ENCODE data around the gene NADK.
"Not testable (repeated sequence)": the region's sequence is repeated elsewhere in the genome, so short reads cannot be mapped to it uniquely, and the experiment has no call there.

The NADK gene

DNA sequence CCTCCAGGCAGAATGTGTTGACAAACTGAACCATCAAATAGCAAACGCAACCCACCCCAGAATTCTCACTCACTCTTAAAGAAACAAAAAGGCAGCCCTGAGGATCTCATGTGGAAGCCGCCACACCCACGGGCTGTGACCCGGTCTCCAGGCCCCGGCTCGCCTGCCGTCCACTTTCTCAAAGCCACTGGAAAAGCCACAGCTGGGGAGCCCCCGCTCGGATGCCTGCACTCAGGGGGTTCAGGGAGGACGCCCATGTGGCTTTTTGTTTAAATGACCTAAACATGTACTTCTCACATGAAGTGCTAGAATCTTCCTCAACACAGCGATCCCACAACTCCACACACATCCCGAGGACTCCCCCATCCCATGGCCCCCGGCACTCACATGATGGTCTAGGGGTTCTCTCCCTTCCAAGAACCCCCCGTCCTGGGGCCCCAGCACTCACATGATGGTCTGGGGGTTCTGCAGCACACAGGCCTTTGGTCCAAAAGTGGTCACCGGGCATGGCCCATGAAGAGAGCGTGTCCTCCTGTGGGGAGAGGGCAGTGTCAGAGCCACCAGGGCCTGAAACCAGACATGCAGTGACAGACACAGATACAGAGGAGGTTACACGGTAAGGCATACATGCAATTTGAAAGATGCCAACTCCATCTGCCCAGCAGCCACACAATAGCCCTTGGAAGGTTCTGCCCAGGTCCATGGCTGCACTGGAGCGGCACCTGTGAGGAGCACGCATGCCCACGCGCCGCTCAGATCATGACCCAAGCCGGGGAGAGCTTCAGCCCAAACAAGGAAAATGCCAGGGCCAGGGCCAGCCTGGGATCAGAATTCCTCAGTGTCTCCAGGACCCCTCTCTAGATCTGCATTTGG is 16.5 kb downstream of the NADK start:
- DNase-seq = no peak

DNA sequence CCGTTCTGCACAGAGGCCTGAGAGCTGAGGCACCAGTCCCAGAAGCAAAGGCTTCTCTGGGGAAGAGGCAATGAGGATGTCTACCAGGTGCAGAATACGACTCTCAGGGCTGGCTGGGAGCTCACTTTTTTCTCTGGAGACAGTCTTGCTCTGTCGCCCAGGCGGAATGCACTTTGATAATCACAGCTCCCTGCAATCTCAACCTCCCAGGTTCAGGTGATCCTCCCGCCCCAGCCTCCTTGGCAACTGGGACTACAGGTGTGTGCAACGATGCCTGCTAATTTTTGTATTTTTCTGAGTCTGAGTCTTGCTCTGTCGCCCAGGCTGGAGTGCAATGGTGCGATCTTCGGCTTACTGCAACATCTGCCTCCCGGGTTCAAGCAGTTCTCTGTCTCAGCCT is 17.6 kb downstream of the NADK start:
- DNase-seq = no peak

DNA sequence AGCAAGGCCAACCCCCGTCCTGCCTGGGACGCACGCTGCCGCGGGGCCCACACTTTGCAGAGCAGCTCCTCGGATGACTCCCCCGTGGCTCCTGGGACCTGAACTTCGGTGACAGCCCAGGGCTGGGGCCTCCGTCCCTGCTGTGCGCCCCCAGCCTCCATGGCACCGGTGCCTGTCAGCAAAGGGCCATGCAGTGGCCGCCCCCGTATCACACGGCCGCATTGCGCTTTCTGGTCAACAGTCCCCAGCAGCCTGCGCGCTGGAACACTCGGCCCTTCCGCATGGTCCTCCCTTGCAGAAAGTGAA is 18.0 kb downstream of the NADK start:
- DNase-seq = no peak

DNA sequence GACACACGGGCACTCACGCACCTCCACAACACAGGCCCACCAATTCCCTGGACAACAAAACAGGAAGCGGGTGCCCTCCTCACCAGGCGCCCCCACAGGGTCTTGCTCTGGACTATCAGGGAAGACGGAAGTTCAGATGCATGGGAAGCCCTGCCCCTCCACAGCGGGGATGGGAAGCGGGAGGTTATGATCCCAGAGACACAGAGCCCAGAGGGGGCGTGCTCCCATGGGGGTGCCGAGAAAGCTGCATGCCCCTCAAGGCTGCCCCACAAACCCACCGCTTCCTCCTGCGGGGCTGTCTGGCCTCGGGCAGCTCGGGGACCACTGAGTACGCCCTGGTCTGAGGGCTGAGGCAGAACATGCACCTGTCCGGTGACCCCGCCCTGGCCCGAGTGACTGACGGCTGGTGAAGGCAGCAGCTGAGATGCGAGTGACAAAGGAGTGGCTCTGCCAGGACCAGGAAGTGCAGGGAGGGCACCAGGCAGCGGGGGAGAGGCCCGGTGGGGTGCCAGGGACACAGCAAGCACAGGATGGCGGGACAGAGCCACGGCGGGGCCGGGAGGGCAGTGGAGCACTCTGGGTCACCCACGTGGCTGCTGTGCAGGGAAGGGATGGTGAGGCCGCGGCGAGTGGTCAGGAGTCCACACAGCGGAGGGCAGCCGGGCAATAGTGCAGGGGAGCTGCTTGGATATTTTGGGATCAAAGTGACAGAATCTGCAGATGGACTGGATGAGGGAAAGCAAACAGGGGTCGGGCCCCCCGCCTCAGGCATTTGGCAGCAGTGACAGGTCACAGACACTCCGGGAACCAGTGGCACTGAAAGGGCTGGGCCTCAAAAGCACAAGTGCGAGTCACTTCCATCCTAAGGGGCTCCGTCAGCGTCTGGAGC is 18.6 kb downstream of the NADK start:
- DNase-seq = no peak

DNA sequence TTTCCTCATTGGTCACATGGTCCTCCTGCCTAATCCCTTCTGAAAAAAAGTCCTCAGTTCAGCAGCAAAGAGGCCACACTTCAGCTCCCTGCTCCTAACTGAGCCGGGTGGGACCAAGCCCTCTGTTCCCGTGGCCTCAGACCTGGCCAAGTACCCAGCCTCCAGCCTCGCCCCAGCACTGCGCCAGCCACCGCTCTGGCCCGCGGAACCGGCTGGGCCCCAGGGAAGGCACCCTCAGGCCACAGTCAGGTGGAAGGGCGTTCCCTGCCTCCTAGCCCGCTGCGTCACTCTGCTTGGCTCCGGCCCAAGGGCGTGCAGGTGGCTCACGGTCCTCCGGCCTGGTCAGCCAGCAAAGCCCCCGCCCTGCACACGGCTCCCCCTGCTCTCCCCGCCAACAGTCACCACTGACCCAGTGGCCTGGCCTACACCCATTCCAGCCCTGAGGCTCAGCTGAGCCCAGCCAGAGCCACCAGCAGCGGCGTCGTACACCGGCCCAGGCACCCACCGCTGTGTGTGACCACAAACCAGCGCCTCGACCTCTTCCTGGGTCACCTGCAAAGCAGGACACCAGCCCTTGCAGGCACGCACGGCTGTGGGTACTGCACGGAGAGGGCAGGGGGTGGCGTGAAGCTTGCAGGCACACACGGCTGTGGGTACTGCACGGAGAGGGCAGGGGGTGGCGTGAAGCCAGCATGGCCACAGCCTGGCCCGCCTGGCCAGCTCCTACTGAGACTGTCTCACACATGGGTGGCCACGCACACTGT is 19.4 kb downstream of the NADK start:
- no peak for DNase-seq

DNA sequence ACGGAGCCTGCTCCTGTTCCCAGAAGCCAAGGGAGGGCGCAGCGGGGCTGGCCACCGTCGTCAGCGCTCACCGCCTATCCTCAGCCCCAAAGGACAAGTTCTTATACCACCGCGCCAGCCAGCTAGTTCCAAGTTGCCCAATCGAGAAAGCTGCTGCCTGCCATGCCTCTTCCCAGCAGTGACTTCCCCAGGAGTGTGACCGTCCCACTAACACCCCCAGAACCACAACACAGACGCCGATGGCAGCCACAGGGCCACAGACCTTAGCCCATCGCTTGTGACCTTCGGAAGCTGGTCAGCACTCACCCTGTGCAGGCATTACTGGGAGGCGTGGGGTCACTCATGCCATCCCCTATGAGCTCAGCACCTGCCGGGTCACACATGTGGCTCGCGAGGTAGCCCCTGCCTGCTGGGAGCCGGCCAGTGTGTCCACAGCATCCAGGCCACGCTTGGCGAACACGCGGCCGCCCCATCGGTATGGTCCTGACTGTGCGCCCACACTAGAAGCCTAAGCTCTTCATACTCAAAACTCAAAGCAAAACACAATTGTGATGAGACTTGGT is 20.1 kb downstream of the NADK start:
- no peak for DNase-seq

DNA sequence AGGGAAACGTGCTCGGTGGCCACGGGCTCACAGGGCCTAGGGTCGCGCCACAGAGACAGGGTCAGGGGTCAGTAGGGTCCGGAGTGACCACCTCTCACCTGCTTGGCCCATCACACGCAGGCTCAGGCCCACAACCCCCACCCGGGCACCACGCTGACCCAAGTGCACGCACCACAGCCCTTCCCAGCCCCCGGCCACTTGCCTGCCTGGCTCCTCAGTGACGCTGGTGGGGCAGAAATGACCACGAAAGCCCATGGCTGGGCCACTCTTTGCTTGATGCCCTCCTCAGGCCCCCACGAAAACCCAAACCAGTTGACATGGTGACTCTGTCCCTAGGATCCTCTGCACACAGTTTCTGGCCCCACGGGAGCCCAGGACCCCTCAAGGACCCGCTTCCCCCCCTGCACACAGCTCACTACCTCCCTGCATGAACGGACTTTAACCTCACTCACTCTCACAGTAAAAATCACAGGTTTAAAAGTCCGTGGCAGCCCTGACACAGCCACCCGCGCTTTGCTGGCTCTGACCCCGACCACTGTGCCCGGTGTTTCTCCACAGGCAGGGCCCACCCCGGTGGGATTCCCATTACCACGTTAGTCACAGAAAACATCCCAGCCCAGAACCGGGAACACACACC is 20.7 kb downstream of the NADK start:
- DNase-seq = no peak

DNA sequence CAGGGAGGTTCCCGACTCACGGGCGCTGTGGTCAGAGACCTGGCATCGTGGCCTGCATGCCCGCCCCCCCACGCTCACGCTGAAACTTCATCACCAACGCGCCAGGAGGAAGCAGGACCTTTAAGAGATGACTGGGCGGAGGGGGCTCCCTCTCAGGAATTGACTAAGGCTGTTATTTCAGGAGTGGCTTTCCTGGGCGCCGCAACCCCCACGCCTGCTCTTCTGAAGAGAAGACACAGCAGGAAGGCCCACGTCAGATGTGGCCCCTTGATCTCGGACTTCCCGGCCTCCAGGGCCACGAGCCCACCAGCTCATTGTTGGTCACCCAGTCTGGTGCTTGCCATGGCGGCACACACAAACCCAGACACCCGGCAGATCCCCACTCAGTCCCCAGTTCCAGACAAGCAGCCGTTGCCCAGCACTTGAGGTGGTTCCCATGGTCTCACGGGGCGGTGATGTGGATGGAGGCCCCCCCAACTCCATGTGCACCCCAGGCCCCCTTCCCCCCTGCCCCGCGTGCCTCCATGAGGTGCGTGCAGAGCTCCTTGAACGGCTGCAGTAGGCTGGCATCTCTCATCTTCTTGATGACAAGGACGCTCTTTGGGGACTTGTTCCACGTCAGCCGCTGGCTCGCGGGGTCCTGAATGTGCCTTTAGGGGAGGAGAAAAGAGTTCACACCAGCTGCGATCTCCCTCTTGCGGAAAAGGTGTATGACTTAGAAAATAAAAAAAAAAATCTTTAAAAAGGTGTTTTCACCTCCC is 21.4 kb downstream of the NADK start:
- no peak for DNase-seq

DNA sequence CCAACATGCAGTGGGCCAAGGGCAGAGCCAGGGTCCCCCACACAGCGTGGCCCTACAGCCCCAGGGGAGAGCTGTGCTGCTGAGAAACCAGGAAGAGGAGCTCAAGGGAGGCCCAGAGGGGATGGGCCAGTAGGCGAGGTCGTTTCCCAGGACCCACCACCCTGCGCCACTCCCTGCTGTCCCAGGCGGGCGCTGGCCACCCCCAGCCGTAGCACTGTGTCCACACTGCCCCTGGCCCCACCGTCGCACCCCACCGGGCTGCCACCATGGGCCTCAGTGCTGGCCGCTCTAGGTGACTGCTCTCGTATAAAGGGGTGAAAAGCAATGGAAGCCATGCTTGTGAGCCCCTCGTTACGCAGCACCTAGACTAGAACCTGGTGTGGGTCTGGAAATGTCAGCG is 22.4 kb downstream of the NADK start:
- DNase-seq = no peak

DNA sequence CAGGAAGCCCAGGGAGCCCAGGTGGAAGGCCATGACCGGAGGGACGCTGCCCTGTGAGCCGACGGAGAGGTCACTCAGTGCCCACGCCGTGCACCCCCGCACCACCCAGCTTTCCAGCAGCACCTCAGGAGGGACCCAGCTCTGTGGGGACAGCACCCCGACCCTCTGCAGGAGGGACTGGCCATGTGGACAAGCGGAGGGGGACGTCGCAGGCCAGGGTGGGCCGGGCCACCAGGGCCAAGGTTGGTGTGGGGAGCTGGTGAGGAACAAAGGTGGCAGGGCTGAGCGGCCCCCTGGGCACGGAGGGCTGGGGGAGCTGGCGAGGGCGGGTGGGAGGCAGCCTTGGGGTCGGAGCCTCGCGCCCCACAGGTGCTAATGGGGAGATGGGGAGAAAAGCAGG is 22.8 kb downstream of the NADK start:
- DNase-seq = no peak

DNA sequence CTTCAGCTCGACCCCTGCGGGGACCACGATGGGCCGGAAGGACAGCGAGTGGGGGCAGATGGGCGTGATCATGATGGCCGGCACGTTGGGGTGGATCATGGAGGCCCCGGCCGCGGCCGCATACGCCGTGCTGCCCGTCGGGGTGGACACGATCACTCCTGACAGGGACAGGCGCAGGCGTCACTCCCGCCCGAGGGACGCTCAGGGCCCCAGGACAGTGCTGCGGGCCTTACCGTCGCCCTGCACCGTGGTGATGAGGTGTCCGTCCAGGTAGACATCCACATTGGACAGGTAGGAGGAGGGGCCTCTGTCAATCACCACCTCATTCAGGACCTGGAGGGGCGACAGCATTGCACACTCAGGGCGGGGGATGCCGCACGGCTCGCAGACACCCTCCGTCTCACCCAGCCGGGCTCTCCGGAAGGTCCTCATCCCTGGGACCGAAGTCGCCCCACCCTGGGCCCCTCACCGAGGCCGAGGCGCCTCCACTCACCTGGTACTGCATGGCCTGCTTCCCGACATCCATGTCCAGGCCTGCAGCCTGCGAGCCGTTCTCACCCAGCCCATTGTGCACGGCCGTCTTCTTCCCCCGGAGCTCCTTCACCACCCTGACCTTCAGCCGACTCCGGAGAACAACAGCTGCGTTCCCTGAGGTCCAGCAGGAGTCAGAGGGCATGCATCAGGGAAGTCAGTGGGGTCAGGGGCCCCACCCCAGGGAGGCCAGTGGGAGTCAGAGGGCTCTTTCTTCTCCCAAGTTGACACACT is 24.0 kb downstream of the NADK start:
- no peak for DNase-seq

DNA sequence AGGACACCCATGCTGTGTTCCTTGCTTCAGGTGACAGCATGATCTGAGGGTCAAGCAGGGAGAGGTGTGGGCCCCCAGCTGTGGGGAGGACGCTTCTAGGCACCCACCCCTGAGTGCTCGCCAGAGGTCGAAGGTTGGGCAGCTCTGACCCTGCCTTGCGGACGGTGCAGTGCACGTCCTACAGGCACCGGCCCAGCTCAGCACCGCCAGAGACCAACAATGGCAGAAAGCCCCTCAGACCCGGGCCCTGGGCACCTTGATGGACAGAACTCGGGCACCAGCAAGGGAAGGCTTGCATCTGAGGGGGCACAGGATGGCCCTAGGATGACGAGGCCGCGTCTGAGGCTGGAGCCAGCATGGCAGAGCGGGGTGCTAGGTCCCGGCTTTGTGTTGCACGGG is 24.7 kb downstream of the NADK start:
- DNase-seq = no peak

DNA sequence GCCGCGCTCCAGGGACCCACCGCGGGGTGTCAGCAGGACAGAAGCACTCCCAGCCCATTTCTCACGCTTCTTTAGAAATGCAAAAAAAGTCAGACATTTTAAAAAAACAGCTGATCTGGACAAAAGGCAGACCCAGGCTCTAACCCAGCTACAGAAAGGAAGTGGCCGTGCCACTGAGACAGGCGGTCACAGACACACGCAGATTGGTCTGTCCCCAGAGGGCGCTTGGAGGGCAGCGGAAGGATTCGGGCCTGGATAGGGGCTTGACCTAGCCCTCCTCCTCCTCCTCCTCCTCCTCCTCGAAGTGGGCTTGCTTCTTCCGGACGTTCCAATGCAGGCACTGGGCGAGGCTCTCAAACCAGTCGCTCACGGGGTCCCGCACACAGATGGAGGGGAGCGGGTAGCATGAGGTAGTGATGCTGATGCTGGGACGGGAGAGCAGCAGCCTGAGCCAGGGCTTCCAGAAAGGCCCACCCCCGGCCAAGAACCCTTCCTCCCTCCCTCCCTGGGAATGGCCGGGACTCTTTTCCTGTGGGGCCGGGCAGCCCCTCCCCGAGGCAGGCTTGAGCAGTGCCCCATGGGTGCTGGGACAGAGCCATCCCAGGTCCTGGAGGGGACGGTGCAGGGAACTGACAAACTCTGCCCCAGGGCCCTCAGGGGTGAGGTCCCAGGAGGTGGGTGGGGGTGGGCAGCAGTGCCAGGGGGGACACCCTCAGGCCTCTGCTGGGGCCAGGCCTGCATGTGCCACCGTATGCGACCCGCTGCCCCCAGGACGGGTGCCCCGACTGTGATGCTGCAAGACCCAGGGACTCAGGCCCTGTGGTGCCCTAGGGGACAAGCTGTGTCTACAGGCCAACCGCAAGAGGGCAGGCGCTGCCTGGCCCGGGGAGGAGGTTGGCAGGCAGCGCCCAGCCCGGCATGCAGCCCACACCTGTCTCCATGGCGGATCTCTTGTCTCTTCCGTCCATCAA is 25.3 kb downstream of the NADK start:
- DNase-seq = no peak

DNA sequence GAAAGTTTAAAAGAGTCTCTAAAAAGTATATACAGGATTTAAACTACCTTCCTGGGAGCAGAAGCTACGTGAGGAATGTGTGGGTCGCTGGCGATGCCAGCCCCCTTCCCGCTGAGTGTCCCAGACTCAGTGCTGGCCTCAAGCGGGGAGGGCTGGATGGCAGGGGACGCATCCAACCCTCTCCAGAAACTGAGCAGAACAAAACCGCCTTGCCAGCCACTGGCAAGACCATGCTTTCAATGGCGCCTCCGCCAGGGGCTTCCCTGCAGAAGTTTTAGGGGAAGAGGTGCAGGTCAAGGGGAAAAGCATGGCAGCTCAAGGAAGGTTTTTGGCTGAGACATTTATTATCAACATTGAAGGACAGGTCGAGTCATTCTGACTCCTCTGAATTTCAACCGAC is 26.1 kb downstream of the NADK start:
- no peak for DNase-seq

DNA sequence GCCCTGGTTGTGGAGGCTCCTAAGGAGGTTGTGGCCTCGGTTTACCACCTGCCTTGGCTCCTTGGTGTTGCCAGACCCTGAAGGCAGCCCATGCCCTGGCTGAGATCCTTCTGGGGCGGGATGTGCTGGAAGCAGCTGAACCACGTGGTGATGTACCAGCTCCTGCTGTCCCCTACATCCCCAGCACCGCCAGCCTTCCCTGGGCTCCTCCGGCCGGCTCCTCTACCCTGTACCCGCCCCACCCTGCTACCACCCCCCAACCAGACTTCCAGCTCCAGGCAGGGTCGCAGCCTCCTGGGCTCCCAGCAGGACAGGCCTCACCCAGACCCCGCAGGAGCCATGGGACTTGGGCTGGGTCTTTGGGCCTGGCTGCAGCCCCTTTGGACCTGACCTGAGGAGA is 28.3 kb downstream of the NADK start:
- DNase-seq = not testable (repeated sequence)

DNA sequence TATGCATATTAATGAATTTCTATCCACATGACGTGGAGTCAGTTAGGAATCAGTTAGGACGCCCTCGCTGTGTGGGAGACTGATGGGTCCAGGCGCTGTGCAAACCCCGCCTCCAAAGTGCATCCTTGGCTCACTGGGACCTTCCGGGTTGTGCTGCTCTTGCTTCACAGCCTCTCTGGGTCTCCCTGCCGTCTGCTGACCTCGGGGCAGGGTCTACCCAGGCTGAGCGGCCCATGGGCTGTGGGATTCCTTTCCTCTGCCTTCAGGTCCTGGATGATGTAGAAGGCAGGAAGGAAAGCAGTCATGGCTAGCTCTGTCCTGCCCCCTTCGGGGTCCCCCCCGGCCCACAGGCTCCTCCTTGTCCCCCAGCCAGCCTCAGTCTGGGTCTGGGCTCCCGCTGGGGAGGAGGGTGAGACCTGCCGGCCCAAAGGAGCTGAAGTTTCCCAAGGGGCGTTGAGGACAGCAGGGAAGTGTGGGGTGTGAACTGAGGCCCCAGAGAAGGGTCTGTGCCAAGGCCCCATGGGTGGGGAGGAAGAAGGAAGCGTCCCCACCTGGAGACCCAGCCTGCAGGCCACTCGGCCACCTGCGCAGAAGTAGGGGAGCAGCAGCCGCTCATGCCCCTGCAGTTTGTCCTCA is 29.5 kb downstream of the NADK start:
- no peak for DNase-seq

DNA sequence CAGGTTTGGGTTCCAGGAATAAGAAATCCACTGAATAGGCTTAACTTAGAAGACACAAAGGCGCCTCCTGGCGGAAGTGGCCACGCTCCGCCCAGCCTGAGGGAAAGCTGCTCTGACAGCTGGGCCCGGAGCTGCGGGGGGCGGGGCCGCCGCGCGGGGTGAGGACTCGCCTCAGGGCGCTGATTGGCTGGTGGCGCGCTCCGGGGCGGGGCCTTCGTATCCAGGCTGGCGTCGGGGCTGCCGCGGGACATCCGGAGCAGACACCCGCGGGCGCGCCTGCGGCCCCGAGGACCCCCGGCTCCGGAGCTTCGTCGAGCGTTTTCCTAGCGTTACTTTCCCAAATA is 31.7 kb downstream of the NADK start:
- DNase-seq = not testable (repeated sequence)

DNA sequence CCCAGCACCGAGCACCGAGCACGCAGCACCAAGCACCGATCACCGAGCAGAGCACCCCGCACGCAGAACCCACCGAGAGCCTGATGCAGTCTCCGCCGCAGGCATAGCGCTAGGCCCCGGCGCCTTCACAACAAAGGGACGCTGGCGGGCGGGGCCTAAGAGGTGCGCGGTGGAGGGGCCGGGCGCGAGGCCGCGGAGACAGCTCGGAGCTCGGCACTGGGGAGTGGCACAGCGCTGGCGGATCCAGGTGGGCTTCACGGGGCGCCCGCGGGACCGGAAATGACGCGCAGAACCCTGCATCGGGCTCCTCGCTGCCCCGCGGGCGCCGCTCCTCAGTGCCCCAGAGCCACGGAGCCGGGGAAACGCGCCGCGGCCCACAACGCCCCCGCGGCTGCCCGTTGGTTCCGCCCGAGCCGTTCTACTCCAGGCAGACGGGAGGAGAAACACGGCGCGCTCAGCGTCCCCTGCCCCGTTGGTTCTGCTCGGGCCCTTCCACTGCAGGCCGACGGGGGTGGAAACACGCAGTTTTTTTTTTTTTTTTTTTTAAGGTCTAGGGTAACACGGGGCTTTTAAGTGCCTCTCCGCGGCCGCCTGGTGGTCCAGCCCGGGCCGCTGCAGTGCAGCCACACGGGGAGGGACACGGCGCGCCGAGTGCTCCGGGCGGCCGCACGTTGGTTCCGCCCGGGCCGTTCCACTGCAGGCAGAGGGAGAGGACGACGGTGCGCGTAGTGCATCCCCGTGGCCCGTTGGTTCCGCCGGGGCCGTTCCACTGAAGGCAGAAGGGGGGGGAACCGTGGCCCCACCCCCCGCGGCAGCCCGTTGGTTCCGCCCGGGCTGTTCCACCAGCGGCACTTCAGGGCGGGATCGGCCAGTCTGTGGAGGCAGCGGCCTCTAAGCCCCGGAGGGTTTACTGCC is 32.4 kb downstream of the NADK start:
- not testable (repeated sequence) for DNase-seq

Measured in NCI-H524 treated with DMSO at 0.1 percent for 48 hours (cell line).